ENCODE measurements around the gene RBM18.

RBM18 gene

DNA sequence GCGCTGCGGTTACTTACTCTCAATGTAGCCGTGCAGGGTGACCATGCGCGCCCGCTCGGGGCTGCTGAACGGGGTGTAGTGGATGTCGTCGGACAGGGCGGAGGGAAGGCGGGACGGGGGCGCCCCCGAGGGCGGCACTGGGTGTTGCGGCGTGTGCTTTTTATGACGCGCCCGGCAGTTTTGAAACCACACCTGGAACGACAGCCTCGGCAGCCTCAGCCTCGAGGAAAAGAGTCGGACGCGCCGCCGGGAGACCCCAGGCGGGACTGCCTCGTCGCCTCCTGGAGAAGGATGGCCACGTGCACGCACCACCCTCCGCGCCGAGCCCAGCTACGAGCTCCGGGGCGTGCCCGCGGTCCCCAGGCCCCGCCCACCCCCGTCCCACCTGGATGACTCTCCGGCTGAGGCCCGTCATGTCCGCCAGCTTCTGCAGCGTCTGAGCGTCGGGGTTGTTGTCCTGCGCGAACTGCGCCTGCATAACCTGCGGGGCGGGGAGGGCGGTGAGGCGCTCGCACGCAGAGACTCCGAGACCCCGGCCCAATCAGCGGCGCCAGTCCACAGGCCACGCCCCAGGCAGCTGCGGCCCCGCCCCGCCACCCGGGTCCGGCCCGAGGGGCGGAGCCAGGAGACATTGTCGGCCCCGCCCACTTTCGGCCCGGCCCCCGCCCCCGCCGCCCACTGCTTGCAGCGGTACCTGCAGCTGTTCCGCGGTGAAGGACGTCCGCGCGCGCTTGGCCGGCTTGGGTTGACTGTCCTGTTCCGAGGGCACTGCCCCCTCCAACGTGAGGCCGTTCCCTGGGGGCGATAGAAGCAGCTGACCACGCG, 50.8 kb downstream of the RBM18 start:
- no peaks in the 10 kb centered on the region for H3F3A ChIP-seq (ENCODE audit: insufficient read depth)
- no peak overlapping the region for H3K4me2 ChIP-seq (ENCODE audit: low read depth, low read length, poor library complexity, severe bottlenecking)
- no peaks in the 10 kb centered on the region for H3K27me3 ChIP-seq (ENCODE audit: low read length)
- H4K20me1 ChIP-seq (ENCODE audit: low read depth, low read length), result no peaks in the 10 kb centered on the region
- no peak overlapping the region for H3K27ac ChIP-seq (ENCODE audit: low read depth, low read length)
- H3K79me2 ChIP-seq (ENCODE audit: insufficient read depth, low read length), result no peaks in the 10 kb centered on the region
- H3K9ac ChIP-seq (ENCODE audit: low read length), result no peak overlapping the region
- H3K9me2 ChIP-seq (replicated peaks; ENCODE audit: insufficient read depth, low read length), result no peaks in the 10 kb centered on the region
- TF ChIP-seq, protein P1, sequence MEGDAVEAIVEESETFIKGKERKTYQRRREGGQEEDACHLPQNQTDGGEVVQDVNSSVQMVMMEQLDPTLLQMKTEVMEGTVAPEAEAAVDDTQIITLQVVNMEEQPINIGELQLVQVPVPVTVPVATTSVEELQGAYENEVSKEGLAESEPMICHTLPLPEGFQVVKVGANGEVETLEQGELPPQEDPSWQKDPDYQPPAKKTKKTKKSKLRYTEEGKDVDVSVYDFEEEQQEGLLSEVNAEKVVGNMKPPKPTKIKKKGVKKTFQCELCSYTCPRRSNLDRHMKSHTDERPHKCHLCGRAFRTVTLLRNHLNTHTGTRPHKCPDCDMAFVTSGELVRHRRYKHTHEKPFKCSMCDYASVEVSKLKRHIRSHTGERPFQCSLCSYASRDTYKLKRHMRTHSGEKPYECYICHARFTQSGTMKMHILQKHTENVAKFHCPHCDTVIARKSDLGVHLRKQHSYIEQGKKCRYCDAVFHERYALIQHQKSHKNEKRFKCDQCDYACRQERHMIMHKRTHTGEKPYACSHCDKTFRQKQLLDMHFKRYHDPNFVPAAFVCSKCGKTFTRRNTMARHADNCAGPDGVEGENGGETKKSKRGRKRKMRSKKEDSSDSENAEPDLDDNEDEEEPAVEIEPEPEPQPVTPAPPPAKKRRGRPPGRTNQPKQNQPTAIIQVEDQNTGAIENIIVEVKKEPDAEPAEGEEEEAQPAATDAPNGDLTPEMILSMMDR (IDR thresholded peaks at IDR 0.05; ENCODE audit: insufficient read depth, low read length, poor library complexity, severe bottlenecking), result no peak
- no peak for TF ChIP-seq EZH2phosphoT487 (conservative IDR thresholded peaks at IDR 0.05; ENCODE audit: low read length)
- no peaks in the 10 kb centered on the region for H3K36me3 ChIP-seq (ENCODE audit: low read length)
- H3K4me3 ChIP-seq (ENCODE audit: insufficient read depth, low read length, poor library complexity, severe bottlenecking), result no peak overlapping the region
- no peak overlapping the region for H2AFZ ChIP-seq (ENCODE audit: low read depth, low read length, severe bottlenecking)
- no peaks in the 10 kb centered on the region for H3K9me3 ChIP-seq (ENCODE audit: insufficient read depth, low read length)

DNA sequence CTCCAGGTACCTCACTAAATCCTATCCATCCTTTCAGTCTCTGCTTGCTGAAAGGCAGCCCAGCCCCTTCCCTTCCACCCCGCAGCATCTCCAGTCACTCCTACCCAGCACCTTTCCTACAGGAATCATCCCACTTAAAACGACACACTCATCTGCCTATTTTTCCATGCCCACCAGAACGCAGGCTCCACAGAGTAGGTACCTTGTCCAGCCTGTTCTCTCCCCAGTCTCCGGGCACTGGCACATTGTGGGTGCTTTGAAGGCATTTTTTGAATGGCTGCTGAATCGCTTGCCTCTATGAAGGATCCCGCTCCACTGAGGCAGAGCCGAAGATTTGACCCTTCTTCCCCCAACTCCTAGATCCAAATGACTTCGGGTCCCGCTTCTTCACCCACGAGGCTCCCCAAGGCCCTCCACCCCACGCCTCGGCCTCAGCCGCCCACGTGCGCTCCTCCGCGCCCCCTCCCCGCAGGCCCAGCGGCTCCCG, 51.5 kb downstream of the RBM18 start:
- H3K4me3 ChIP-seq (ENCODE audit: insufficient read depth, low read length, poor library complexity, severe bottlenecking), result no peak overlapping the region
- no peak for TF ChIP-seq EZH2phosphoT487 (conservative IDR thresholded peaks at IDR 0.05; ENCODE audit: low read length)
- TF ChIP-seq, protein P1 (IDR thresholded peaks at IDR 0.05; ENCODE audit: insufficient read depth, low read length, poor library complexity, severe bottlenecking), result no peak
- H3K36me3 ChIP-seq (ENCODE audit: low read length), result no peaks in the 10 kb centered on the region
- H3K79me2 ChIP-seq (ENCODE audit: insufficient read depth, low read length), result no peaks in the 10 kb centered on the region
- no peak overlapping the region for H2AFZ ChIP-seq (ENCODE audit: low read depth, low read length, severe bottlenecking)
- H3K9me2 ChIP-seq (replicated peaks; ENCODE audit: insufficient read depth, low read length), result no peaks in the 10 kb centered on the region
- H4K20me1 ChIP-seq (ENCODE audit: low read depth, low read length), result no peaks in the 10 kb centered on the region
- H3K4me2 ChIP-seq (ENCODE audit: low read depth, low read length, poor library complexity, severe bottlenecking), result no peak overlapping the region
- H3K27me3 ChIP-seq (ENCODE audit: low read length), result no peaks in the 10 kb centered on the region
- no peak overlapping the region for H3K27ac ChIP-seq (ENCODE audit: low read depth, low read length)
- H3K9me3 ChIP-seq (ENCODE audit: insufficient read depth, low read length), result no peaks in the 10 kb centered on the region
- H3F3A ChIP-seq (ENCODE audit: insufficient read depth), result no peaks in the 10 kb centered on the region
- H3K9ac ChIP-seq (ENCODE audit: low read length), result no peak overlapping the region

DNA sequence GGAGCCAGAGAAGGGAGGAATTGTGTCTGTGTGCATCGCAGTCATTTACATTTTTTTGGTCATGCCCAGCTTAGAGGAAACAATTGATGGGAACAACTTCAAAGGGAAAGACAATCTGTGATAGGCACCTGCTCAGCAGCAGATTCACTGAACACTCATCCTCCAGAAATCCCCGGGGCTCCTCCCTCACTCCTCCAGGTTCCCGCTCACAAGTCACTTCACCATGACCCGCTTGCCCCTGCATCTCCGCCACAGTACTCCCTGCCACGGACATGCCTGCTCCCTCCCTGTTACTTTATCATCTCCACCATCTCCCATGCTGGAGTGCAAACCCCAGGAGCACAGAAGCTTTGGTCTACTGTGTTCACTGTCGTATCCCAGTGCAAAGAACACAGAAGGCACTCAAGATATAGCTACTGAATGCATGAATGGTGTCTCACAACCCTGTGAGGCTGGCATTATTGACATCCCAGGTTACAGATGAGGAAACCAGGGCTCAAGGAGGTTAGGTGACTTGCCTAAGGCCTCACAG, 52.1 kb downstream of the RBM18 start:
- H3K9me2 ChIP-seq (replicated peaks; ENCODE audit: insufficient read depth, low read length), result no peaks in the 10 kb centered on the region
- no peak overlapping the region for H3K4me3 ChIP-seq (ENCODE audit: insufficient read depth, low read length, poor library complexity, severe bottlenecking)
- H3K9me3 ChIP-seq (ENCODE audit: insufficient read depth, low read length), result no peaks in the 10 kb centered on the region
- no peaks in the 10 kb centered on the region for H3F3A ChIP-seq (ENCODE audit: insufficient read depth)
- H4K20me1 ChIP-seq (ENCODE audit: low read depth, low read length), result no peaks in the 10 kb centered on the region
- H3K36me3 ChIP-seq (ENCODE audit: low read length), result no peaks in the 10 kb centered on the region
- no peak for TF ChIP-seq EZH2phosphoT487 (conservative IDR thresholded peaks at IDR 0.05; ENCODE audit: low read length)
- TF ChIP-seq, protein P1 (IDR thresholded peaks at IDR 0.05; ENCODE audit: insufficient read depth, low read length, poor library complexity, severe bottlenecking), result no peak
- no peaks in the 10 kb centered on the region for H3K27me3 ChIP-seq (ENCODE audit: low read length)
- no peaks in the 10 kb centered on the region for H3K79me2 ChIP-seq (ENCODE audit: insufficient read depth, low read length)
- no peak overlapping the region for H3K9ac ChIP-seq (ENCODE audit: low read length)
- H2AFZ ChIP-seq (ENCODE audit: low read depth, low read length, severe bottlenecking), result no peak overlapping the region
- no peak overlapping the region for H3K27ac ChIP-seq (ENCODE audit: low read depth, low read length)
- no peak overlapping the region for H3K4me2 ChIP-seq (ENCODE audit: low read depth, low read length, poor library complexity, severe bottlenecking)

All from SU-DHL-6 (cell line).